Lower leg skin (tissue), 3 donors: ENCODE results near the gene TCF20.

ENCODE experiments used
- CTCF ChIP-seq, 3 donors: fragments of 450-650 bp; IDR thresholded peaks; one replicate each; pipeline ENCODE4 v1.5.1; 2016; ENCODE audit warnings: antibody characterized with exemption in 3 of 3, mild to moderate bottlenecking in 3 of 3, moderate library complexity in 2 of 3
- POLR2A ChIP-seq, 2 donors: fragments of 450-650 bp; IDR thresholded peaks; one replicate each; pipeline ENCODE4 v1.6.1; 2016 to 2017; ENCODE audit warnings: antibody characterized with exemption in 2 of 2, mild to moderate bottlenecking in 1 of 2, moderate library complexity in 1 of 2

- TF ChIP-seq CTCF (IDR thresholded peaks at IDR 0.05) (no peak), POLR2A (IDR thresholded peaks at IDR 0.05) (no peak)
These were observed 27.3 kb upstream of the TCF20 start for GRCh38 chr22:42297778-42298177.
